NCI-H510A (cell line): ENCODE measurements around the gene NOTO.

Experiments used
- DNase-seq: peaks from one replicate; lab custom pipeline; 2025; lab: John Stamatoyannopoulos, UW

NOTO gene

DNA sequence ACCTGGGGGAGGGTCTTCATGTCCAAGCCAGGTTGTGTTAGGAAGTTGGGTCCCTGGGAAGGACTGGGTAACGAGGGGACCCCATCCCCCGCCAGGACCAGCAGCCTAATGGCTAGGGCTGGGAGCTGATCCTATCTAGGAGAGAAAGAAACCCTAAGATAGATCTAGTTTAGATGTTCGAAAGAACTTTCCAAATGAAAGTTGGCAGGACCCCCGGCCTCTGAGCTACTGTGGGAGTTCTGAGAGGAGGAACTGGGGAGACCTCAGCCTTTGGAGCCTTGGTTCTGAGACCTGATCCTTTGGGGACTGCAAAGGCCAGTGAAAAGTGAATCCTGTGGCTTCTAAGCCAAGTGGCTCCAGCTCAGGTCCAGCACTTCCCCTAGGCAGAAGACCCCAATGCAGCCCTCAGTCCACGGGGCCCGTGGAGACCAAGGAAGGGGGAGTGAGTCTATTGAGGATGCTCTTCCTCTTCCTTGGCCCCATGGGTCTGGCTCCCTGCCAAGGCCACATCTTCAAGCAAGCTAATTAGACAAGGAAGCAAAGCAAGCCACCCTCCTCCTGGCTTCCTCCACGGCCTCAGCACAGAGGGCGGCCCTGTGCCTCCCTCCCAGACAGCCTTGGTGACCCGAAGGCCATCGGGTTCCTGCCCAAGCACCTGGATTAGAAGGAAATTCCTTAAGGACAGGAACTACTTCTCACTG lies 55.2 kb downstream of the NOTO start:
- no peak for DNase-seq

DNA sequence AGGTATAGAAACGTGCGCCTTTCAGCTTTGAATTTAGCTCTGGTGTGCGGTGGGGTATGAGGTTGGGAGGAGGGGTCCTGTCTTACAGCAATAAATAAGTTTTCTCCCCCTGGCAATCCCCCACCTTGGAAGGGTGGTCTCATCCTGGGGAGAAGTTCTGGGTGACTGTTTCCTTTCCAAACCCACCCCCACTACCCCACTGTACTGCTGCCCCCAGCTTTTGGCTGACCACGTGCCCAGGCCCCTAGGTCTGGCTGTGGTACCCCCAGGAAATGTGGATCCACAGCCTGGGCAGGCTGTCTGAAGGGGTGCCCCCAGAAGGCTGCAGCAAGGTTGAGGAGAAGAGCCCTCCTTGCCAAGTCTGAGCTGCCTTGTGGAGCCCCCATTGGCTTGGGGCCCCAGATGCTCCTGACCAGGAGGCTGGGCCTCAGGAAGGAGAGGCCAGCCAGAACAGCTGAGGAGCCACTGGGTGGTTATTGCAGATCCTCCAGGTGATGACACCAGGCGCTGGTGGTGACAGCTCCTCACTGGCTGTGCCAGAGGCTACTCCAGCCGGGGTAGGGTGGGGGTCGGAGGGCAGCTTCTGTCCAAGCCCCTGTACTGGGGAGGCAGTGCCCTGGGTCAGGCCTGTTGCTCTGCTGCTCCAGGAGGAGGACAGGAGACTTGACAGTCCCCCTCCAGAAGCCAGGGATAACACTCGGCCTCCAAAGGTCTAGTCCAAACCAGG lies 56.0 kb downstream of the NOTO start:
- no peak for DNase-seq

DNA sequence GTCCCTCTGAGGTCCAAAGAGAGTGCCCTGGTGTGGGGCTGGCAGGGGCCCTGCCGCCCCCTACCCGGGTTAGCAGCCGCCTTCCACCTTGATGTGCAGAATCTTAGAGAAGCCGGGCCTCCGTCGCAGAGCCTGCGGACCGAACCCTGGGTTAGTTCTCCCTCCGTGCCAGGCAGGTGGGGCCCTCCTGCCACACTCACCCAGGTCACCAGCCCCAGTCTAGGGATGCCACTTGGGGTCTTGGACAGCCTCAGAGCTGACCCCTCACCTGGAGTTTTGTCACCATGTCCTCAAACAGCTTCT lies 56.5 kb downstream of the NOTO start:
- DNase-seq = no peak

DNA sequence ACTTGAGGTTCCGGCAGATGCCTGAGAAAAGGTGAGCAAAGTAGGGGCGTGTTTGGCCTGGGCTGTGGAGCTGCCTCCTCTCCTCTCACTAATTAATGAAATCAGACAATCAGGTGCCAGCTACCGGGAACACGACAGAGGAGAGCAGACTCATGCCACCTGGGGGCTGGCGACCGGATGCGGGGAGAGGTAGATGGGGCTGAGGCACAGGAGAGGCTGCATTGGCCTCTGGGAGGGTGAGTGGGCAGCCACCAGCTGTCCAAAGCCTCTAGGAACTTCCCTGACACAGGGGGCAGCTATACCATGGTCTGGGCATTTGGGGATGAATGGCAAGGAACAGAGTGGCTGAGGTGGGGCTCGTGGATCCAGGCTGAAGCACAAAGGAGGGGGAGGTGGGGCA lies 56.9 kb downstream of the NOTO start:
- no peak for DNase-seq

DNA sequence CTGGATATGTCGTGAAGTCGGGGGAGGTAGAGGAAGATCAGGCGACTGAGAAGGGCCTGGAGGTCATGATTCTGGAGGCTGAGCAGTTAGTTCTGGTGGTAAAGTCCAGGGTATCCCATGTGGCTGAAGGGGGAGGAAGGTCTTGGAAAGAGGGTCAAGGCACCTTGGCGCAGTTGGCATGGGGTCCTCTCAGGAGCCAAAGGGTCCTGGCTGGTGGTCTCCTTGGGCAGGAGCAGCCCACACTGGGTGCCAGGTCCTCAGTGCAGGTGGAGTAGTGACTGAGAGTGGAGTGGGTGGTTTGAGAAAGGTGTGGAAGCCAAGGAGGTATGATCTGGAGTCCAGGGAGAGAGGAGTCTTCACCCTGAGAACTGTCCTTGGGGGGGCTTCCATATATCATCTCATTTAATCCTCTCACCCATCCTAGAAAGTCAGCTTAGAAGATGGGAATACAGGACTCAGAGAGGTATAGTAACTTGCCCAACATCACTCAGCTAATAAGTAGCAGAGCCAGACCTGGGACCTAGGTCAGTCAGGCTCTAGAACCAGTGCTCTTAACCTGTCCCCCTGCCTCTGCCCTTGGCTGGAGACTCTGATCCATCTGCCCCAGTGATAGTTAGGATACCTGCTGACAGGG lies 57.4 kb downstream of the NOTO start:
- no peak for DNase-seq

DNA sequence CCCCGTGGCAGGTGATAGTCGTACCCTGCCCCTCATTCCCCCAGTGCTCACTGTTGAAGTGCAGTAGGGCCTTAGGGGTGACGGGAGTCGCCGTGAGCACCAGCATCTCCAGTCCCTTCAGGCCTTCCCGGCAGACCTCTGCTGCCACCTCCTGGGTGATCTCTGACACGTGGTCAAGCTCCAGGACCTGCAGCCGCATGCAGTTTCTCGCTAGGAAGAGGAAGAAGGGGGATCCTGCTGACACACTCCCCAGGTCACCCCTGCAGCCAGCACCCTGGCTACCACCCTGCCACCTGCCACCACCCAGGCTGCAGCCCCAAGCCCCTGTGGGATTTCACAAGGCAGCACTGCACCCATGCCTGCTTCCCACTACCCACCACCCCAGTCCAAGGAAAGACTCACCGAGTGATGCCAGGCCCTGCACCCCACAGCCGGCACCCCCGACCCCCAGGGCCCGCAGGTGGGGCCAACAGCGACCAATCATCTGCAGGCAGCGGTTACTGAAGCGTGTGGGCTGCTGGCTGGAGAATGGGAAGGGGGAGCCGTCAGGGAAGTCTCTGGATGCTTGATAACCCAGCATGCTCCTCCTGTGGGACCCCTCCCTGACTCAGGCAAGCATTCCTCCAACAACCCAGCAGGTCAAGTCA lies 58.1 kb downstream of the NOTO start:
- no peak for DNase-seq
